H1 (cell line): ENCODE data around the gene MUS81. TPM values are rescaled to one million over a fixed set of nuclear protein-coding genes. Genes with fewer than 3 reads are reported as not detected.

ENCODE experiments used
- CTCF ChIA-PET: fragments of 300-600 bp; sonication (Branson Sonifier 250); formaldehyde crosslinking; loops from one replicate; lab custom pipeline; 2021; ENCODE audit not compliant: partially characterized antibody; lab: Charles Lee
- POLR2A ChIA-PET: fragments of 300-600 bp; sonication (Branson Sonifier 250); formaldehyde crosslinking; loops from one replicate; lab custom pipeline; 2021; ENCODE audit warnings: inconsistent platforms; ENCODE audit not compliant: partially characterized antibody; lab: Charles Lee
- DNase-seq, 2 experiments: peaks; one replicate each; pipeline versions ENCODE4 v3.0.0 to v3.0.0-alpha.2; 2010 to 2022; ENCODE audit warnings: low spot score in 2 of 2, low read depth in 1 of 2, mixed read lengths in 1 of 2
- FAIRE-seq: peaks from 2 replicates; lab custom pipeline; 2011; peaks lifted over from hg19 to GRCh38; lab: Jason Lieb, UNC
- H2AFZ ChIP-seq: 2 replicates; pipeline ENCODE4 v1.8.1; 2012; ENCODE audit warnings: low read length, inconsistent platforms
- H2AK5ac ChIP-seq: 2 replicates; pipeline ENCODE4 v1.6.1; 2013; ENCODE audit warnings: low read depth, low read length
- H2BK120ac ChIP-seq: replicated peaks from 2 replicates; pipeline ENCODE3; 2013; ENCODE audit warnings: low read depth, low read length, inconsistent platforms
- H2BK12ac ChIP-seq: 2 replicates; pipeline ENCODE4 v1.6.1; 2013; ENCODE audit warnings: low read depth, low read length
- H2BK15ac ChIP-seq: 2 replicates; pipeline ENCODE4 v1.6.1; 2013; ENCODE audit warnings: low read length
- H2BK20ac ChIP-seq: 2 replicates; pipeline ENCODE4 v1.6.1; 2013; ENCODE audit warnings: low read length
- H2BK5ac ChIP-seq: 2 replicates; pipeline ENCODE4 v1.6.1; 2013; ENCODE audit warnings: low read depth, low read length
- H3K14ac ChIP-seq: 2 replicates; pipeline ENCODE4 v1.6.1; 2013; ENCODE audit warnings: inconsistent platforms; ENCODE audit not compliant: insufficient read length
- H3K18ac ChIP-seq: 2 replicates; pipeline ENCODE4 v1.6.1; 2013; ENCODE audit warnings: low read length; ENCODE audit errors: extremely low read depth
- H3K23ac ChIP-seq: 2 replicates; pipeline ENCODE4 v1.6.1; 2013; ENCODE audit warnings: inconsistent platforms; ENCODE audit not compliant: insufficient read length
- H3K23me2 ChIP-seq: 2 replicates; pipeline ENCODE4 v1.6.1; 2013; ENCODE audit warnings: low read depth, low read length
- H3K27ac ChIP-seq: 2 replicates; pipeline ENCODE4 v1.6.1; 2011; ENCODE audit warnings: low read depth, low read length, inconsistent platforms
- H3K27me3 ChIP-seq, 4 experiments: replicated peaks in 1 of 4; 1 replicate in 1 of 4; 2 replicates in 3 of 4; pipeline versions ENCODE4 v1.6.1 to v1.8.1; 2011 to 2013; ENCODE audit warnings: low read length in 3 of 4, mild to moderate bottlenecking in 3 of 4, inconsistent platforms in 2 of 4, mixed read lengths in 2 of 4, moderate library complexity in 1 of 4; ENCODE audit not compliant: control insufficient read depth in 3 of 4, insufficient read depth in 3 of 4; ENCODE audit errors: extremely low read depth in 1 of 4
- H3K36me3 ChIP-seq, 4 experiments: 2 replicates each; pipeline versions ENCODE4 v1.6.1 to v1.8.1; 2011 to 2013; ENCODE audit warnings: mild to moderate bottlenecking in 4 of 4, low read length in 3 of 4, moderate library complexity in 2 of 4, control low read depth in 1 of 4, inconsistent platforms in 1 of 4; ENCODE audit not compliant: insufficient read depth in 4 of 4, control insufficient read depth in 2 of 4
- H3K4ac ChIP-seq: replicated peaks from 2 replicates; pipeline ENCODE3; 2013; ENCODE audit warnings: low read length, low read depth, mixed read lengths, inconsistent platforms; ENCODE audit not compliant: insufficient read length
- H3K4me1 ChIP-seq, 4 experiments: replicated peaks in 1 of 4; 1 replicate in 1 of 4; 2 replicates in 3 of 4; pipeline versions ENCODE4 v1.6.1 to v1.8.1; 2011 to 2013; ENCODE audit warnings: low read length in 3 of 4, inconsistent platforms in 2 of 4, mixed read lengths in 1 of 4; ENCODE audit not compliant: insufficient read depth in 4 of 4, control insufficient read depth in 3 of 4
- H3K4me2 ChIP-seq, 2 experiments: 2 replicates each; pipeline versions ENCODE4 v1.6.1 to v1.8.1; 2011 to 2013; ENCODE audit warnings: low read depth in 2 of 2, low read length in 2 of 2, control low read depth in 1 of 2, inconsistent platforms in 1 of 2, mild to moderate bottlenecking in 1 of 2; ENCODE audit not compliant: insufficient read depth in 1 of 2
- H3K4me3 ChIP-seq, 4 experiments: fragments of 200-600, 300-600 bp in 1 of 4; sonication (generic), shearing (Covaris generic), sonication (Bioruptor Twin) in 1 of 4; 2 replicates each; pipeline versions ENCODE4 v1.5.1 to v1.8.1; 2011 to 2016; ENCODE audit warnings: low read length in 4 of 4, low read depth in 3 of 4, control low read depth in 2 of 4, inconsistent platforms in 2 of 4, mild to moderate bottlenecking in 2 of 4, mixed read lengths in 1 of 4, moderate library complexity in 1 of 4; ENCODE audit not compliant: insufficient read depth in 2 of 4; ENCODE audit errors: extremely low read depth in 1 of 4
- H3K56ac ChIP-seq: replicated peaks from 2 replicates; pipeline ENCODE3; 2013; ENCODE audit warnings: low read depth, mild to moderate bottlenecking, mixed read lengths, low read length, inconsistent platforms; ENCODE audit not compliant: insufficient read length
- H3K79me1 ChIP-seq: 2 replicates; pipeline ENCODE4 v1.6.1; 2013; ENCODE audit warnings: low read depth, low read length, control low read depth
- H3K79me2 ChIP-seq, 2 experiments: 2 replicates each; pipeline versions ENCODE4 v1.6.1 to v1.8.1; 2012 to 2013; ENCODE audit warnings: low read length in 2 of 2, mild to moderate bottlenecking in 2 of 2, inconsistent platforms in 1 of 2; ENCODE audit not compliant: insufficient read depth in 2 of 2, control insufficient read depth in 1 of 2
- H3K9ac ChIP-seq, 4 experiments: replicated peaks in 1 of 4; 1 replicate in 1 of 4; 2 replicates in 3 of 4; pipeline versions ENCODE4 v1.6.1 to v1.8.1; 2011 to 2013; ENCODE audit warnings: low read depth in 3 of 4, low read length in 3 of 4, control low read depth in 2 of 4, mild to moderate bottlenecking in 2 of 4, moderate library complexity in 2 of 4, inconsistent platforms in 1 of 4; ENCODE audit errors: extremely low read depth in 1 of 4
- H3K9me3 ChIP-seq, 2 experiments: 2 replicates each; pipeline versions ENCODE4 v1.6.1 to v1.8.1; 2012 to 2013; ENCODE audit warnings: mild to moderate bottlenecking in 2 of 2, moderate library complexity in 2 of 2, control low read depth in 1 of 2, inconsistent platforms in 1 of 2, low read depth in 1 of 2, low read length in 1 of 2, mixed read lengths in 1 of 2; ENCODE audit not compliant: insufficient read depth in 2 of 2
- H4K20me1 ChIP-seq, 2 experiments: replicated peaks in 1 of 2; 2 replicates each; pipeline versions ENCODE3 to v1.8.1; 2011 to 2013; ENCODE audit warnings: inconsistent platforms in 2 of 2, low read length in 2 of 2, mild to moderate bottlenecking in 1 of 2; ENCODE audit not compliant: insufficient read depth in 2 of 2, control insufficient read depth in 1 of 2
- H4K5ac ChIP-seq: 2 replicates; pipeline ENCODE4 v1.6.1; 2013; ENCODE audit warnings: low read length, low read depth, mixed read lengths, inconsistent platforms; ENCODE audit not compliant: insufficient read length
- H4K8ac ChIP-seq: 2 replicates; pipeline ENCODE4 v1.8.0; 2013; ENCODE audit warnings: mild to moderate bottlenecking, moderate library complexity, low read length, inconsistent platforms; ENCODE audit not compliant: insufficient read depth; ENCODE audit errors: extremely low read depth
- H4K91ac ChIP-seq: replicated peaks from 2 replicates; pipeline ENCODE3; 2013; ENCODE audit warnings: low read length, mixed read lengths, inconsistent platforms; ENCODE audit not compliant: insufficient read length
- BCL11A ChIP-seq, 2 experiments: IDR thresholded peaks; one replicate each; pipeline ENCODE4 v1.6.1; 2011; ENCODE audit warnings: low read depth in 2 of 2, low read length in 2 of 2, mild to moderate bottlenecking in 2 of 2
- BRCA1 ChIP-seq: IDR thresholded peaks from 2 replicates; pipeline ENCODE4 v1.6.1; 2012; ENCODE audit warnings: low read depth, low read length, improper control_type of control experiment
- JUN ChIP-seq: IDR thresholded peaks from 2 replicates; pipeline ENCODE4 v1.6.1; 2011; ENCODE audit warnings: low read depth, mild to moderate bottlenecking, improper control_type of control experiment, low read length
- RFX5 ChIP-seq: IDR thresholded peaks from 2 replicates; pipeline ENCODE4 v1.6.1; 2011; ENCODE audit warnings: low read depth, low read length, improper control_type of control experiment, borderline replicate concordance
- SAP30 ChIP-seq: fragments of 300-600 bp; sonication (generic); IDR thresholded peaks from 2 replicates; pipeline ENCODE4 v1.7.1; 2012; ENCODE audit warnings: low read length, moderate library complexity, mild to moderate bottlenecking, inconsistent platforms; ENCODE audit not compliant: insufficient read depth, insufficient replicate concordance
- ZNF274 ChIP-seq: IDR thresholded peaks from 2 replicates; pipeline ENCODE4 v1.7.0; 2012; ENCODE audit warnings: low read length, borderline replicate concordance; ENCODE audit errors: extremely low read depth
- WGBS, 2 experiments: shearing (Covaris generic) in 1 of 2; methylation state at CpG; one replicate each; pipeline versions ENCODE4 v1.1.6 to v1.1.7; 2013 to 2015; ENCODE audit warnings: low lambda C conversion rate in 2 of 2, mixed read lengths in 2 of 2, inconsistent platforms in 1 of 2, low coverage in 1 of 2, missing lambda C conversion rate in 1 of 2; ENCODE audit not compliant: insufficient replicate concordance in 2 of 2, insufficient coverage in 1 of 2, insufficient read length in 1 of 2; ENCODE audit errors: extremely low coverage in 1 of 2, missing lambda C conversion rate in 1 of 2; 5-methylcytosine and 5-hydroxymethylcytosine counted together
- polyA plus RNA-seq, 7 experiments: library from polyadenylated mRNA; depleted of rRNA in 3 of 7; stranded (reverse) in 5 of 7; unstranded in 2 of 7; fragments of >200 nt in 5 of 7; fragments of 200-250 nt in 2 of 7; gene quantifications; 1 replicate in 5 of 7; 2 replicates in 1 of 7; 4 replicates in 1 of 7; pipeline versions ENCODE4 v1.2.1 to v1.2.3, GENCODE V29; 2011 to 2013; ENCODE audit warnings: missing spikeins in 2 of 7, mixed read lengths in 2 of 7
- total RNA-seq: library from RNA; stranded (reverse); fragmentation: NEBNext Ultra II Directional; extraction: Animal tissue kit (Norgen Biotek cat#: 25700); gene quantifications from 2 replicates; pipeline ENCODE4 v1.2.1, GENCODE V29; 2021
- TF ChIP-seq, protein P1 (sequence below): IDR thresholded peaks from 2 replicates; pipeline ENCODE4 v1.6.1; 2011; ENCODE audit warnings: low read depth, mild to moderate bottlenecking, low read length; ENCODE audit not compliant: insufficient read depth
- TF ChIP-seq, protein P2 (sequence below): IDR thresholded peaks from 2 replicates; pipeline ENCODE4 v1.6.1; 2012; ENCODE audit warnings: inconsistent platforms

Gene MUS81
- total and polyA plus RNA-seq, 2 of the 8 experiments (the other 6 are each of a cell fraction or from before 2014, with no cell fraction given): 30.2 to 31.5 TPM

DNA sequence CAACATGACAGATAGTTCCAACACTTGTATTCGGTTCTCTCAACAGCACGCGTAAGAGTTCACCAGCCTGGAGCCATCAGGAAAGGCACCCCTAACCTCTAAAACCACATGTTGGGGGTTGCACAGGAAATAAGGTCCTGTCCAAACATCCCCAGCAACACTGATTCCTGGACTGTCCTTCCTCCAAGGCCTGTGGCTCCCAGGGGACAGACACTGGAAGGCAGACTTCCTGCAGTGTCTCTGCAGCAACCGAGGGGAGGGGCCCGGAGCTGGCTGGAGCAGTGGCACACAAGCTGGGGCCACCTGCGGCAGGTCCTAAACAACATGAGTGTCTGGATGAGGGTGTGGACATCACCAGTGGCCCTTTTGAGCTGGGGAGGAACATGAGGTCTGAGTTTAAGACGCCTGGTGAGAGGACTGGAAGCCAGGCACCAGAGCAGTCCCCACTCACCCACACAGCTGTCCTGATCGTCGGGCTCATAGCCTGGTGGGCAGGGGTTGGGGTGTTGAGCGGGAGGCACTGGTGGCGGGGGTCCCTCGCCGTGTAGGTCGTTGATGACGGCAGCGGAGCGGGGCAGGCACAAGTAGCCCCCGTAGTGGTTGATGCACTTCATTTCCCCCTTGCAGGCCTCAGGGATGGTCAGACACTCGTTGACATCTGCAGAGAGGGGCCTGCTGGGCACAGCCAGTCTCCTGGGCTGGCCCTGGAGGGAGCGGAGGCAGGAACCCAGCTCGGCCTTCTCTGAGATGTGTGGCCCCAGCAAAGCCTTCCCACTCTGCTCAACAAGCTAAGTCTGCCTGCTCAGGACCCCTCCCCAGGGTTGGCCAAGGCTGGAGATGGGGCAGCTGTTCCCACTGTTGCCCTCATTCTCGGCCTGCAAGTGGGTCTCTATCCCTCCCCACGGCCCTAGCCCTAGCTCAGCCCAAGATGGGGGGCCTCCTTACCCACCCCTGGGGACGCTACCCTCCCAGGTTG lies 10.8 kb downstream of the MUS81 start:
- ChIA-PET CTCF (interaction anchor here (0.6 to 8.9 kb wide), 16 partner anchors 8 to 189 kb away, joined by 3 to 210 read pairs (median 3); partner anchors contain the start of genes CCDC85B, CFL1, CTSW and FIBP), POLR2A (interaction anchor here (0.8 to 39.7 kb wide), 3 partner anchors 4 to 47 kb away, joined by 3 to 1071 read pairs (median 1071); partner anchors contain the start of genes CCDC85B, CFL1, CTSW and EFEMP2)
- Histone ChIP-seq H3K9me3 (no peaks in the 10 kb centered on the region), H2BK20ac (no peak overlapping the region), H2BK12ac (0 out of 2 replicates have a peak overlapping the region, but pooled peaks have one; percentile 27), H2BK5ac (no peak overlapping the region), H3K4me2 (no peak overlapping the region; a peak in 1 of 4 replicates), H3K9ac (no peak overlapping the region), H3K14ac (no peak overlapping the region), H2AFZ (no peak overlapping the region), H4K5ac (no peak overlapping the region), H3K4me1 (peaks cover 0 to 10% (median 3%) of the 10 kb centered on the region in 4 experiments; a peak in 5 of 7 replicates), H2BK15ac (no peak overlapping the region), H3K79me1 (no peaks in the 10 kb centered on the region; the same call in 1 of the 2 replicates), H2BK120ac (no peak overlapping the region), H2AK5ac (peak overlapping the region; percentile 40; the same call in 1 of the 2 replicates), H4K8ac (no peak overlapping the region), H3K18ac (no peak overlapping the region), H4K20me1 (peaks cover 0 to 2% of the 10 kb centered on the region in 2 experiments), H3K56ac (no peak overlapping the region), H3K36me3 (no peaks in the 10 kb centered on the region), H3K4ac (no peak overlapping the region), H3K4me3 (no peak overlapping the region), H3K23ac (no peak overlapping the region), H4K91ac (no peak overlapping the region), H3K79me2 (no peaks in the 10 kb centered on the region), H3K27ac (no peak overlapping the region), H3K27me3 (peaks cover 0 to 32% (median 15%) of the 10 kb centered on the region in 4 experiments; a peak in 4 of 7 replicates), H3K23me2 (peaks cover 9% of the 10 kb centered on the region; the same call in 1 of the 2 replicates)
- WGBS, 2 experiments: 90% methylated on average over 24 of the region's 24 CpGs; no CpG with 5 or more reads in 1 of the 2 experiments
- no peak for FAIRE-seq
- no peak for DNase-seq
- TF ChIP-seq RFX5 (no peak), BRCA1 (no peak), ZNF274 (no peak), BCL11A (IDR thresholded peaks at IDR 0.05; ENCODE audit: low read depth in 2 of 2, low read length in 2 of 2) (no peak), SAP30 (no peak), JUN (no peak)
- TF ChIP-seq, protein P1, sequence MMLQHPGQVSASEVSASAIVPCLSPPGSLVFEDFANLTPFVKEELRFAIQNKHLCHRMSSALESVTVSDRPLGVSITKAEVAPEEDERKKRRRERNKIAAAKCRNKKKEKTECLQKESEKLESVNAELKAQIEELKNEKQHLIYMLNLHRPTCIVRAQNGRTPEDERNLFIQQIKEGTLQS: no peak
- TF ChIP-seq, protein P2, sequence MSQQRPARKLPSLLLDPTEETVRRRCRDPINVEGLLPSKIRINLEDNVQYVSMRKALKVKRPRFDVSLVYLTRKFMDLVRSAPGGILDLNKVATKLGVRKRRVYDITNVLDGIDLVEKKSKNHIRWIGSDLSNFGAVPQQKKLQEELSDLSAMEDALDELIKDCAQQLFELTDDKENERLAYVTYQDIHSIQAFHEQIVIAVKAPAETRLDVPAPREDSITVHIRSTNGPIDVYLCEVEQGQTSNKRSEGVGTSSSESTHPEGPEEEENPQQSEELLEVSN: no peak
